GM19452 (cell line): ENCODE results near the gene FCHSD1.

Experiments
- ATAC-seq: cut with Tn5 transposase; IDR thresholded peaks from one replicate; pipeline ENCODE4 v1.9.1; 2021; ENCODE audit not compliant: unreplicated experiment

FCHSD1 gene

DNA sequence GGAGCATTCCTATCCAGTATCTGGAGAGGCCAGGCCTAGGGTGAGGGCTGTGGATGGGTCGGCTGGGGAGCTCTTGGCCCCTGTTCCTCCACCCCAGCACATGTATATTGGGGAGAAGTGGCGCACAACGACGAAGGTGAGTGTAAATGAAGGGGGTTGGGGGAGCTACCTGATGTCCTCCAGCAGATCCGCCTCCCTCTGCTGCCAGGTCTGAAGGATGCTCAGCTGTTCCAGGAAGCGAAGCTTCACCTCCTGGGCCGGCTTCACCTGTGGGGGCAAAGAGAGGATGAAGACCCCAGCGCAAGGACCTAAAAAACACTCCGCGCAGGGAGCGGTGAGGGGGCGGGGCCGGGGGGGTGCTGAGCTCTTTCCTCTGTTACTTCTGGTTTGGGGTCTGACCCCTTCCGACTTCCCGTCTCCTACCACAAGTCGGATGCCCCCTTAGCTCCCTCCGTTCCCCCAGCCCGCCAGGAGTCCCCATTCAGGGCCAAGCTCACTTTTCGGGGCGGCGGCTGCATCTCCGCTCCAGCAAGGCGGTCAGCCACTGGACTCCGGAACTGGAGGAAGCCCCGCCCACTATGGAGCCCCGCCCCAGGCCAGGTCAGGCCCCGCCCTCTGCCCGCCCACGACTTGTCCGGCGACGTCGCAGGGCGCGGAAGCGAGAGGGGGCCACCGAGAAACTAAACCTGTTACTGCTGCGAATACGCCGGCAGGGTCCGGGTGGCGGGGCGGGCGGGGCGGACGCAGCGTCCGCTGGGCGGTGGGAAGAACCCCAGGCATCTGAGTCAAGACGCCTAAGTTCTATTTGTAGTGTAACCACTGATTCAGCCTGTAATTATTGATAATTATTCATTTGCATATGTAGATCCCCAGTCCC is at the start of gene FCHSD1:
FCHSD1 (minus strand) TSS at position 568 of the 877 bp plus-strand sequence; CDS start at position 518, 50 bp downstream.
- peak; percentile 98 for ATAC-seq

GRCh38 chr5:141697586-141697985 is 46.4 kb upstream of the FCHSD1 start:
- ATAC-seq: no peak

GRCh38 chr5:141696431-141696830 is 45.2 kb upstream of the FCHSD1 start:
- no peak for ATAC-seq

- ATAC-seq: no peak
Measured at GRCh38 chr5:141695627-141696215, 44.5 kb upstream of the FCHSD1 start.

- ATAC-seq: no peak
Measured at GRCh38 chr5:141694479-141694878, 43.3 kb upstream of the FCHSD1 start.

GRCh38 chr5:141692919-141693725 is 41.9 kb upstream of the FCHSD1 start:
- ATAC-seq: no peak

DNA sequence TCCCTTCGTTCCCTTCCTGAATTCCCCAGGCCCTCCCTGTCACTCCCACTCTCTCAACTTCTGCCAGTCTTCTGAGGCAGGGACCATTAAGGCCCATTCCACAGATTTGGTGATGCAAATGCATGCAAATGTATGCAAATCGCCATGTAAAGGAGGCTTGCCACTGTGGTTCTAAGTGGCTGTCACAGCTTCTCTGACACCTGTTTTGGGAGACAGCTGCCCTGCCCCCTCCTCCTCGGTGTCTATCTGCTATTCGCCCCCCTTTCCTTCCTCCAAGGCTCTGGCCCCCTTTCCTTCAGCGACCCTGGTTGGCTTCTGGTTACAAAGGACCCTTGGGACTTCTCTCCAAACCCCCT is 41.3 kb upstream of the FCHSD1 start:
- ATAC-seq: no peak

DNA sequence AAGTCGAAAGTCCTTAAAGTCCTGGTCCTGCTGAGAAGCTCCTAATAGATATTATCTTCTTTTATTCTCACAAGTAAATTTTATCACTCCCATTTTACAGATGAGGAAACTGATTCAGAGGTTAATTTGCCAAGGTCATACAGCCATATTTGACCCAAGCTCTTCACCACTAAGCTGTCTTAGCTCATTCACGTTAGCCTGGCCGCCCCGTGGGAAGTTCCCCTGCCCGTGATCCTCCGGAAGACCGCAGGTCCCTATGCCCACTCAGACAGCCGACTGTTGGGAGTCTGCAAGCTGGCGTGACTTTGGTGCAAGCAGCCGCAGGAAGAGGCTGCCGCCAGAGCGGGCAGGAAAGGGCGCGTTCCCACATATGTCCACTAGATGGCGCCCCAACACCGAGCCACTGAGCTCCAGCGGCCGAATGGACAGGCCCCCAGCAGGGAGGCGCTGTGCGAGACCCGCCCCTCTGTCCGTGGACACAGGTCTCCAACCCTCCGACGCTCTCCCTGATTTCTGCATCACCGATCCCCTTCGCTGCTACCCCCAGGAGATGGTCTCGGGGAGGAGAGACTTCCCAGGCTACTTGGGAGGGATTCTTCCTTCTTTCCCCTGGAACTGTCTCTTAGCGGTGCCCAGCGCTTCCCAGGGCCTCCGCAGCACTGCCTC is 40.8 kb upstream of the FCHSD1 start:
- ATAC-seq: peak; percentile 89

DNA sequence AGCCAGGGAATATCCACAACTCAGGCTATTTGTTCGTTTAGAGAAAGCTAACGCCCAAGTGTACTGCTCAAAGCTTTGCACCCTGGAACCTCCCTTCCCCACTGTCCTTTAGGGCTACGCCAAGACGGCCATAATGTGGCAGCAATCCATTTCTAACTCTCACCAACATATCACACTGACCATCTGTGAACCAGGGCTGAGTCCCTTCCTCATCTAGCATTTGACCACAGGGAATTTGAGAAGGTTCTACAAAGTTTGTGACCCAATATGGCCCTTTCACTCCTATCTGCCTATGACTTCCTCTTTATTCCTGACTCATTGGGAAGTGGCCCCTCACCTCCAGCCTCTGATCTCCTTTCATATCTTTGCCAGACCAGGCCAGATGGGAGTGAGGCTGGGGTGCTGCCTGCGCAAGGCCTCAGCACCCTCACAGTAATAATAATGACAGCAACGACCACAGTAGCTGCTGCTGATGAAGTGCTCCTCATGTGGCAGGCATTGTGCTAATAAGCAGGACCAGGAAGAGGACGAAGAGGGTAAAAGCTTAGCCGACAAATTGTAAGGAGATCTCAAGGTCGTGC is 40.2 kb upstream of the FCHSD1 start:
- no peak for ATAC-seq

DNA sequence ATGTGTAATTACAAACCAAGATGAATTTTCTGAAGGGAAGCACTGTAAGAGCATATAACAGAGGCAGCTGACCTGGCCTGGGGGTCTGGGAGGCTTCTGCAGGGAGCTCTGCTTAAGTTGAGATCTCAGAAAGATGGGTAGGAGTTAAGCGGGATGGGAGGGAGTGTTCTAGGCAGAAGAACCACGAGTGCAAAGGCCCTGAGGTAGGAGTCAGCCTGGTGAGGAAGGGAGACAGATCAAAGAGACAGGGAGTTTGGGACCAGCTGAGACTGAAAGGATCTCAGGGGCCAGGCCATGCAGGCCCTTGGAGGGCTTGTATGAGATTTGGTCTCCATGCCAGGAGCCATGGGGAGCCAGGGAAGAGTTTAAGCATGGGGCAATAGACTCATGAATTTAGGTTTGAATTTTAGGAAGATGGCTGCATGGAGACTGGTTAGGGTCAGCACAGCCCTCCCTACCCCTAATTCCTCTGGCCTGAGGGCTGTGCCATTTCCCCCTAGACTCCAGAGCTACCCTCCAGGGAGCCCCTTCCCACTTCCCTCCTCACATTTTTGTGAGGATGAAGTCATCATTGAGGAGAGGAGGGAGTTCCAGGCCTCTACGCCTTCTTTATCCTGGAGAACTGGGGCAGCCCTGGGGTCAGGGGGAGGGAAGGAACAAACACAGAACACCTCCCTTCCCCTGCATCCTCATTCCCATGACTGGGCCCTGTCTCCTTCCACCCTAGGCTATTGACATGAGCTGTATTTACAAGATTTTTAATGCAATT is 35.6 kb upstream of the FCHSD1 start:
- ATAC-seq: no peak

- no peak for ATAC-seq
Measured at GRCh38 chr5:141685591-141685990, 34.4 kb upstream of the FCHSD1 start.

DNA sequence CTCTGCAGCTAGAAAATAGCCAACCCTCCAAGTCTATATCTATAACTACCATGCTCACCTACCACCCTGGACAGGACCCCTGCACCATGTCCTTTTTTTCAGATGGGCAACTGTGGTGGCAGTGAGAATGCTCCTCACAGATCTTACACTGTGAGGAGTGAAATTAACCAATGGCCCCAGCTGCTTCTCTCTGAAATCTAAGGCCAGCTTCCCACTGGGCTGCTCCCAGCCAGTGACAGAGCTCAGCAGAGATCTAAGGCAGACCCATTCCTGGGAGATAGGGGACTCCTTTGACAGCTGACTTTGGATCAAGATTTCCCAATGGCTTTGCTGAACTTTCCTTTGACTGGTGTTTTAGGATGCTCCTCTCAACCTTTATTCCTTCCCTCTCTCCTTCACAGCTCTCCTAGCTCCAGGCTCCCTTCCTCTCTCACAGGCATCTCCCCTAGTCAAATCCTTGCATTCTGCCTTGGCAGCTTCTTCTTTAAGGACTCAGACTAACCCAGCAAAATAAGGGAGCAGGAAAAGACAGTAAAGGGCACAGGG is 32.5 kb upstream of the FCHSD1 start:
- ATAC-seq: no peak

DNA sequence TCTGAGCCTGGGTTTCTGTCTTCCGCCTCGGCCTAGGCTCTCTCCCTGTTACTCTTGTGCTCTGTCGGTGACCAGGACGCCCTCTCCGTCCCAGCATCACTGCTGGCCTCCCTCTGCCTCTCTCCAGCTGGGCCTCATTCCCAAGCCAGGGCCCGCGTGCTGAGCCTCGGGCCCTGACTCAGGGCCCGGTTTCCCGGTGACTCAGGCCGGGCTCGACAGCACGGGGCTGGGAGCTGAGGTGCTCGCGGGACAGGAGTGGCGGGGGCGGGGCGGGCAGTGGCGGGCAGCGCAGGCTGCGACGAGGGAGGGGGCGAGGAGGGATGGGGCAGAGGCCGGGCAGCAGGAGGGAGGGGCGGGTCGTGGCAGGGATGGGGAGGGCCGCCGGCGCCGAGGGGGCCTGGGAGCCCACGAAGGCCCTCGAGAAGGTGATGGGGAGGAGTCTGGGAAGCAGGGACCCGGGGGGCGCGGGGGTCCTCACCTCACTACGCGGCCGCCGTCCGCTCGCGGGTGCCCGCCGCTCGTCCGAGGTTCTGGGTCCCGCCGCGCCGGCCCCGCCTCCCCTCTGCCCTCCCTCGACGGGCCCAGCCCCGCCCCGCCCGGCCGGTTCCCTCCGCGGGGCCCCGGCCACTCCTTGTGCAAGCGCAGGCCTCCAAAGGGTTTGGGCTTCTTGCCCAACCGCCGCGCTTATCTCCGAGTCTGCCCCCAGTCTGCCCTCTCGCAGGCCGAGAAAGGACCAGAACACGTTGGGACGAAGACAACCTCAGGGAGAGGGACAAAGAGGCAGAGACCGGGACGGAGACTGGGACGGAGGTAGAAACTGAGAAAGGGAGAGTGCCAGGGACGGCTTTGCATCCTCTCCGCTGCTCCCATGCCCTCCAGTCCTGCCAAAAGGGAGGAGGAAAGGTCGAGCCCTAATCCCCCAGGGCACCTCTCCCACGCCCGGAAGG is 30.8 kb upstream of the FCHSD1 start, which contains the start of gene ARAP3:
ARAP3 (minus strand) TSS at position 536 of the 947 bp plus-strand sequence. CDS start 1,744 bp downstream, outside the sequence.
- ATAC-seq: no peak

GRCh38 chr5:141681295-141681694 is 30.1 kb upstream of the FCHSD1 start:
- ATAC-seq: no peak

GRCh38 chr5:141680751-141681201 is 29.6 kb upstream of the FCHSD1 start:
- ATAC-seq: no peak

- no peak for ATAC-seq
Measured at GRCh38 chr5:141680178-141680577, 29.0 kb upstream of the FCHSD1 start.

GRCh38 chr5:141677415-141677814 is 26.2 kb upstream of the FCHSD1 start:
- ATAC-seq: no peak

DNA sequence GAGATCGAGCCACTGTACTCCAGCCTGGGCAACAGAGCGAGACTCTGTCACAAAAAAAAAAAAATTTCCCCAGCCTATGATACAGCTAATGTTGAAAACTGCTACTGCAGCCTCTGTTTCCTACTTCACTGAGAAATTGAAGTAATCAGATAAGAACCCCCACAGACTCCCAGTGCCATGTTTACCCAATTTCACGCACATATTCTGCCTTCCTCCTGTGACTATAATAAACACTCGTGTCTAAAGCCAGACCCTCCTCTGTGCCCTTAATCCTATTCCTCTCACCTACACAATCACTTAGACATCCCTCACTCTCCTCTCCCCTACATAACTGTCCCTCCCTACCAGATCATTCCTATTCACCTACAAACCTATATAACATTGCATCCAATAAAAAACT is 24.5 kb upstream of the FCHSD1 start:
- no peak for ATAC-seq
